Adrenal gland (tissue), 12 donors: Measurements from ENCODE around the gene HEMK1. TPM values are rescaled to one million over a fixed set of nuclear protein-coding genes. Genes with fewer than 3 reads are reported as not detected.

Experiments used
- DNase-seq, 7 donors: peaks; one replicate each; pipeline ENCODE4 v3.0.0-alpha.2; 2019 to 2020
- H3K27ac ChIP-seq, 5 donors: fragments of 200-600 bp; sonication (generic) in 4 of 5; 1 replicate in 3 of 5; 2 replicates in 2 of 5; pipeline versions ENCODE4 v1.5.1 to v1.8.0; 2016 to 2020; ENCODE audit warnings: mild to moderate bottlenecking in 1 of 5
- H3K27me3 ChIP-seq: fragments of 200-600 bp; 2 replicates; pipeline ENCODE4 v1.8.0; 2021
- H3K36me3 ChIP-seq, 2 donors: fragments of 200-600 bp; replicated peaks in 1 of 2; 1 replicate in 1 of 2; 2 replicates in 1 of 2; pipeline versions ENCODE4 v1.5.1 to v1.8.0; 2018 to 2022
- H3K4me1 ChIP-seq, 2 donors: fragments of 200-600 bp; replicated peaks in 1 of 2; 1 replicate in 1 of 2; 2 replicates in 1 of 2; pipeline versions ENCODE4 v1.5.1 to v1.8.0; 2018 to 2021
- H3K4me3 ChIP-seq, 4 donors: fragments of 200-600 bp; sonication (generic) in 3 of 4; one replicate each; pipeline ENCODE4 v1.5.1; 2016 to 2018
- H3K9me3 ChIP-seq, 3 donors: fragments of 200-600 bp; sonication (generic) in 1 of 3; replicated peaks in 1 of 3; 1 replicate in 2 of 3; 2 replicates in 1 of 3; pipeline versions ENCODE4 v1.5.1 to v1.8.0; 2016 to 2021
- CTCF ChIP-seq, 6 experiments: fragments of 450-650 bp in 4 of 6; fragments of 200-600 bp in 2 of 6; sonication (generic) in 1 of 6; IDR thresholded peaks; 1 replicate in 5 of 6; 2 replicates in 1 of 6; pipeline versions ENCODE4 v1.5.1 to v1.8.0; 2016 to 2021; ENCODE audit warnings: antibody characterized with exemption in 6 of 6, mild to moderate bottlenecking in 2 of 6, moderate library complexity in 1 of 6
- POLR2A ChIP-seq, 2 donors: fragments of 450-650 bp; IDR thresholded peaks; one replicate each; pipeline ENCODE4 v1.6.1; 2017; ENCODE audit warnings: antibody characterized with exemption in 2 of 2, mild to moderate bottlenecking in 2 of 2, moderate library complexity in 1 of 2
- WGBS, 4 donors: extraction: QIAGEN DNeasy Blood & Tissue Kit in 2 of 4; methylation state at CpG; one replicate each; pipeline versions ENCODE4 v1.1.5 to v1.1.7; 2013 to 2017; 5-methylcytosine and 5-hydroxymethylcytosine counted together
- intact Hi-C, 2 donors: fragments of 100-400 bp; cut with DNase I; formaldehyde crosslinking; loops; one replicate each; pipeline versions ENCODE4 v1.14.1 to v1.15.0; 2022 to 2023
- polyA plus RNA-seq, 3 donors: library from polyadenylated mRNA; stranded (reverse); fragments of 200-250 nt in 2 of 3; fragments of 350-450 nt in 1 of 3; fragmentation: Illumina TruSeq in 1 of 3; extraction: RNeasy Lipid Tissue Mini Kit (QIAGEN cat#74804) in 1 of 3; gene quantifications; one replicate each; pipeline ENCODE4 v1.2.3, GENCODE V29; 2013 to 2014
- total RNA-seq, 9 donors: library from RNA; depleted of rRNA in 4 of 9; stranded (reverse); fragments of >200 nt in 4 of 9; fragments of 120-200 nt in 1 of 9; fragmentation: NEBNext Ultra II Directional in 1 of 9; extraction: Animal tissue kit (Norgen Biotek cat#: 25700) in 1 of 9; gene quantifications; one replicate each; pipeline versions ENCODE4 v1.1.0 to v1.2.4, GENCODE V29; 2013 to 2023
- donor health status: healthy with polysubstance abuse.
- donor health status: Bipolar disorder and iron deficiency.
- donor health status: DM: yes; HTN: yes; CAD: no.
- donor health status: DM: no; HTN: no; CAD: no.
- donor health status: DM: no; HTN: no; CAD: no.
- donor health status: DM: yes; HTN: yes; CAD: no.

HEMK1 gene
- total and polyA plus RNA-seq, 12 donors = 9.1 to 46.4 (median 19.0) TPM

- Histone ChIP-seq H3K4me1 (peaks cover 7 to 29% of the 10 kb centered on the region in 2 donors), H3K4me3 (no peak overlapping the region), H3K9me3 (no peaks in the 10 kb centered on the region), H3K36me3 (peaks cover 0 to 18% of the 10 kb centered on the region in 2 donors), H3K27me3 (no peaks in the 10 kb centered on the region), H3K27ac (no peak overlapping the region)
- intact Hi-C loops = no loop called here
- DNase-seq = no peak
- WGBS, 4 donors = 77 to 87% (median 81%) methylated on average over 3 to 5 of the region's 5 CpGs
- TF ChIP-seq POLR2A (IDR thresholded peaks at IDR 0.05) (no peak), CTCF (IDR thresholded peaks at IDR 0.05) (no peak)
Measured at GRCh38 chr3:50609071-50609762, 39.9 kb downstream of the HEMK1 start.

- intact Hi-C loops = loop anchor here (5.0 to 10.0 kb wide), 2 partner anchors 92 to 765 kb away; no protein-coding TSS in a partner anchor
- Histone ChIP-seq H3K36me3 (peaks cover 0 to 18% of the 10 kb centered on the region in 2 donors), H3K9me3 (no peaks in the 10 kb centered on the region), H3K4me1 (peaks cover 7 to 29% of the 10 kb centered on the region in 2 donors), H3K4me3 (peak overlapping the region in 1 of 4 donors; percentile 68), H3K27me3 (no peaks in the 10 kb centered on the region), H3K27ac (no peak overlapping the region)
- TF ChIP-seq POLR2A (IDR thresholded peaks at IDR 0.05) = no peak
- TF ChIP-seq CTCF (IDR thresholded peaks at IDR 0.05) = no peak
- DNase-seq = no peak
- WGBS, 4 donors = 79 to 90% (median 83%) methylated on average over 3 of the region's 3 CpGs
Measured at GRCh38 chr3:50609763-50610085, 40.4 kb downstream of the HEMK1 start.

- H3K27ac ChIP-seq = peak overlapping the region in 3 of 5 donors; percentile 78 to 83 (median 78)
- peak in 3 of 7 donors; percentile 50 to 51 (median 51) for DNase-seq
- TF ChIP-seq POLR2A (IDR thresholded peaks at IDR 0.05) (no peak), CTCF (IDR thresholded peaks at IDR 0.05) (no peak)
- WGBS, 4 donors = 57 to 83% (median 73%) methylated on average over 4 to 6 of the region's 6 CpGs
- intact Hi-C loops = loop anchor here (5.0 to 10.0 kb wide), 2 partner anchors 93 to 764 kb away; no protein-coding TSS in a partner anchor
- H3K4me3 ChIP-seq = peak overlapping the region in 2 of 4 donors; percentile 68 to 79
- H3K4me1 ChIP-seq = peaks cover 7 to 29% of the 10 kb centered on the region in 2 donors
- H3K36me3 ChIP-seq = peaks cover 0 to 18% of the 10 kb centered on the region in 2 donors
- no peaks in the 10 kb centered on the region for H3K9me3 ChIP-seq
- no peaks in the 10 kb centered on the region for H3K27me3 ChIP-seq
Measured at GRCh38 chr3:50610181-50610971, 41.1 kb downstream of the HEMK1 start.

GRCh38 chr3:50610992-50611463, 41.7 kb downstream of the HEMK1 start:
- Histone ChIP-seq H3K36me3 (peaks cover 0 to 17% of the 10 kb centered on the region in 2 donors), H3K27me3 (no peaks in the 10 kb centered on the region), H3K9me3 (no peaks in the 10 kb centered on the region), H3K27ac (peak overlapping the region in 4 of 5 donors; percentile 43 to 83 (median 78)), H3K4me1 (peaks cover 7 to 30% of the 10 kb centered on the region in 2 donors), H3K4me3 (peak overlapping the region; percentile 10 to 79 (median 44))
- TF ChIP-seq CTCF (IDR thresholded peaks at IDR 0.05) = no peak
- no peak for DNase-seq
- WGBS, 4 donors = 7 to 28% (median 24%) methylated on average over 5 to 10 of the region's 10 CpGs
- intact Hi-C loops = loop anchor here (5.0 to 10.0 kb wide), 2 partner anchors 94 to 764 kb away; no protein-coding TSS in a partner anchor
